GM23338 (cell line): ENCODE results near the gene UXS1. TPM values are rescaled to one million over a fixed set of nuclear protein-coding genes. Genes with fewer than 3 reads are reported as not detected.

Experiments used
- ATAC-seq: fragments of 200-7000 bp; cut with Tn5 transposase; 3 replicates; pipeline ENCODE4 v1.9.1; 2020
- DNase-seq: peaks from one replicate; pipeline ENCODE4 v3.0.0-alpha.2; 2015; ENCODE audit warnings: low spot score
- H2AFZ ChIP-seq: fragments of 200-600 bp; sonication (generic); 2 replicates; pipeline ENCODE4 v1.8.0; 2016; ENCODE audit warnings: antibody characterized with exemption, mild to moderate bottlenecking, moderate library complexity
- H3F3A ChIP-seq: fragments of 200-600 bp; sonication (generic); replicated peaks from 2 replicates; pipeline ENCODE4 v1.8.0; 2017; ENCODE audit warnings: antibody characterized with exemption, mixed run types, low read depth
- H3K27ac ChIP-seq: fragments of 200-600 bp; sonication (generic); 2 replicates; pipeline ENCODE4 v1.6.1; 2016; ENCODE audit warnings: low read depth
- H3K27me3 ChIP-seq: fragments of 200-600 bp; sonication (generic); 2 replicates; pipeline ENCODE4 v1.8.0; 2016; ENCODE audit warnings: mild to moderate bottlenecking, mixed run types, moderate library complexity; ENCODE audit not compliant: insufficient read depth
- H3K36me3 ChIP-seq: fragments of 200-600 bp; sonication (generic); 2 replicates; pipeline ENCODE4 v1.8.0; 2016; ENCODE audit warnings: mild to moderate bottlenecking; ENCODE audit not compliant: insufficient read depth
- H3K4me1 ChIP-seq: fragments of 200-600 bp; sonication (generic); 2 replicates; pipeline ENCODE4 v1.8.0; 2016; ENCODE audit warnings: mild to moderate bottlenecking, moderate library complexity; ENCODE audit not compliant: insufficient read depth
- H3K4me2 ChIP-seq: fragments of 200-600 bp; sonication (generic); 2 replicates; pipeline ENCODE4 v1.7.1; 2017; ENCODE audit warnings: mixed run types
- H3K4me3 ChIP-seq: fragments of 200-600 bp; sonication (generic); 2 replicates; pipeline ENCODE4 v1.6.1; 2016; ENCODE audit warnings: mixed run types
- H3K79me2 ChIP-seq: fragments of 200-600 bp; sonication (generic); replicated peaks from 2 replicates; pipeline ENCODE4 v1.8.0; 2017; ENCODE audit warnings: mild to moderate bottlenecking; ENCODE audit not compliant: insufficient read depth
- H3K9me2 ChIP-seq: fragments of 200-600 bp; sonication (generic); 2 replicates; pipeline ENCODE4 v1.8.0; 2017; ENCODE audit not compliant: insufficient read depth
- H4K20me1 ChIP-seq: fragments of 200-600 bp; sonication (generic); replicated peaks from 2 replicates; pipeline ENCODE4 v1.8.0; 2017; ENCODE audit warnings: mild to moderate bottlenecking; ENCODE audit not compliant: insufficient read depth
- H3K27ac Mint-ChIP-seq: 2 replicates; pipeline ENCODE4 v1.8.0; 2020; ENCODE audit warnings: inconsistent platforms, mild to moderate bottlenecking, moderate library complexity, mixed read lengths
- H3K27me3 Mint-ChIP-seq: 3 replicates; pipeline ENCODE4 v1.8.0; 2022; ENCODE audit warnings: low read depth, mild to moderate bottlenecking, moderate library complexity, mixed read lengths, inconsistent platforms; ENCODE audit not compliant: insufficient read depth, poor library complexity
- H3K36me3 Mint-ChIP-seq: 3 replicates; pipeline ENCODE4 v1.8.0; 2021; ENCODE audit warnings: low read depth, mild to moderate bottlenecking, inconsistent platforms, moderate library complexity, mixed read lengths
- H3K4me1 Mint-ChIP-seq: 3 replicates; pipeline ENCODE4 v1.8.0; 2020; ENCODE audit warnings: mild to moderate bottlenecking, inconsistent platforms, mixed read lengths
- H3K4me3 Mint-ChIP-seq: 3 replicates; pipeline ENCODE4 v1.8.0; 2021; ENCODE audit warnings: moderate library complexity, mild to moderate bottlenecking, inconsistent platforms, mixed read lengths
- H3K9me3 Mint-ChIP-seq: 3 replicates; pipeline ENCODE4 v1.8.0; 2020; ENCODE audit warnings: moderate library complexity, mild to moderate bottlenecking, inconsistent platforms, mixed read lengths
- CREB1 ChIP-seq: fragments of 250-450 bp; sonication (Bioruptor Pico); IDR thresholded peaks from 2 replicates; pipeline ENCODE4 v1.5.0; 2020; ENCODE audit warnings: low read depth, mild to moderate bottlenecking, moderate library complexity
- CTCF ChIP-seq, 2 experiments: fragments of 200-600 bp in 1 of 2; sonication (generic) in 1 of 2; conservative IDR thresholded peaks; 2 replicates each; pipeline versions ENCODE4 v1.5.1 to v1.6.1; 2016 to 2017; ENCODE audit warnings: antibody characterized with exemption in 2 of 2, low read depth in 2 of 2, mild to moderate bottlenecking in 2 of 2, moderate library complexity in 1 of 2
- EZH2 ChIP-seq: fragments of 200-600 bp; sonication (generic); IDR thresholded peaks from one replicate; pipeline ENCODE4 v1.8.0; 2017; ENCODE audit warnings: antibody characterized with exemption, mild to moderate bottlenecking, low read depth; ENCODE audit not compliant: unreplicated experiment
- EZH2phosphoT487 ChIP-seq: fragments of 200-600 bp; sonication (generic); IDR thresholded peaks from one replicate; pipeline ENCODE4 v1.8.1; 2018; ENCODE audit warnings: antibody characterized with exemption; ENCODE audit not compliant: unreplicated experiment
- JUNB ChIP-seq: IDR thresholded peaks from one replicate; pipeline ENCODE4 v1.6.1; 2016; ENCODE audit warnings: antibody characterized with exemption; ENCODE audit not compliant: unreplicated experiment
- NANOG ChIP-seq: IDR thresholded peaks from 2 replicates; pipeline ENCODE4 v1.6.1; 2016; ENCODE audit warnings: antibody characterized with exemption, borderline replicate concordance
- POLR2AphosphoS5 ChIP-seq: IDR thresholded peaks from 2 replicates; pipeline ENCODE4 v1.6.1; 2016; ENCODE audit warnings: antibody characterized with exemption, low read depth
- STAT1 ChIP-seq: IDR thresholded peaks from one replicate; pipeline ENCODE4 v1.6.1; 2016; ENCODE audit warnings: antibody characterized with exemption; ENCODE audit not compliant: unreplicated experiment
- ZNF114 ChIP-seq: fragments of 250-450 bp; sonication (Bioruptor Pico); IDR thresholded peaks from 2 replicates; pipeline ENCODE4 v1.5.0; 2020; ENCODE audit warnings: mild to moderate bottlenecking, moderate library complexity
- polyA plus RNA-seq: library from polyadenylated mRNA; unstranded; fragments of >200 nt; fragmentation: Nextera tagmentation; extraction: Ambion mirVana; gene quantifications from 2 replicates; pipeline ENCODE4 v1.2.1, GENCODE V29; 2016
- total RNA-seq: library from RNA; depleted of rRNA; stranded (reverse); fragments of >200 nt; shearing (Covaris generic); gene quantifications from 2 replicates; pipeline ENCODE4 v1.2.3, GENCODE V29; 2014
- TF ChIP-seq, protein P1 (sequence below): IDR thresholded peaks from 2 replicates; pipeline ENCODE4 v1.6.1; 2016; ENCODE audit warnings: antibody characterized with exemption
- TF ChIP-seq, protein P2 (sequence below): IDR thresholded peaks from one replicate; pipeline ENCODE4 v1.6.1; 2018; ENCODE audit warnings: antibody characterized with exemption; ENCODE audit not compliant: unreplicated experiment
- TF ChIP-seq, protein P3 (sequence below): fragments of 250-450 bp; sonication (Bioruptor Pico); IDR thresholded peaks from 2 replicates; pipeline ENCODE4 v1.5.0; 2020; ENCODE audit warnings: mild to moderate bottlenecking, moderate library complexity

Gene UXS1
- total and polyA plus RNA-seq, 2 experiments from 2014 or later: 48.7 to 131 TPM

DNA sequence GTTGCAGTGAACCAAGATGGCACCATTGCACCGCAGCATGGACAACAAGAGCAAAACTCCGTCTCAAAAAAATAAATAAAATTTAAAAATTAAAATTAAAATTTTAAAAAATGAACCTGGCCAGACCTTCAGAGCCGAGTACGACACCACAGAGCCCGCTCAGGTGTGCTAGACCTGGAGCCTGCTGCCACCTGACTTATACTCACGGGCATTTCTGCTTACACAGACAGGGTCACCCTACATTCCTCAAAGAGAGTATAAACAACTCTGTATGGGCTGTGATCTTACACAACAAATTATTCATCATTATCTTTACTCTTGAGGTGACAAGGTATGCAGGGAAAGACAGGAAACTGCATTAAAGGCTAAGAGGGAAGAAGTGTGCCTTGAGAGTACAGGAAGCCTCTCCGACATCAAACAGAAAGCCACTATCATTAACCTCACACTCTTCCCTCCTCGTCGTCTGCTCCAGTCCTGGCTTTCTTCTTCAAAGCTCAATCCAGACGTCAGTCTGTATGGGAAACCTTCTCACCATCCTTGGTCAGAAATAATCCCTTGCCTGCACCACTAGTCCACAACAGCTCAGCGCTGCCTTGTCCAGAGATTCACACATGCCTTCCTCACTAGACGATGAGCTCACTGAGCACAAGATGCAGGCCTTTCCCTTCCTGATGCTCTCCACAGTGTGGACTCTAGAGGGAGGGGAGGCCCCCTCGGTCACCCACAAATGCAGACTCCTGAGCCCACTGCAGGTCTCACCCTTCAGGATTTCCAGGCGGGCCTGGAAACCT is 56.2 kb downstream of the UXS1 start:
- no peak overlapping the region for H2AFZ ChIP-seq
- H3K9me3 Mint-ChIP-seq: 0 out of 3 replicates have a peak, but pooled peaks cover 4% of the 10 kb centered on the region
- peaks cover 25% of the 10 kb centered on the region for H3K36me3 Mint-ChIP-seq
- H3K27ac ChIP-seq: no peak overlapping the region
- DNase-seq (no peak), ATAC-seq (no peak)
- peaks cover under 1% of the 10 kb centered on the region for H3K27me3 Mint-ChIP-seq
- peaks cover 14% of the 10 kb centered on the region; the same call in 1 of the 2 replicates for H4K20me1 ChIP-seq
- H3K79me2 ChIP-seq: peaks cover 56% of the 10 kb centered on the region
- no peaks in the 10 kb centered on the region for H3F3A ChIP-seq
- no peak overlapping the region for H3K4me2 ChIP-seq
- no peak overlapping the region for H3K4me3 ChIP-seq
- peaks cover 9% of the 10 kb centered on the region; the same call in 1 of the 2 replicates for H3K36me3 ChIP-seq
- peaks cover 16% of the 10 kb centered on the region for H3K4me1 Mint-ChIP-seq
- H3K27ac Mint-ChIP-seq: no peak overlapping the region
- no peaks in the 10 kb centered on the region for H3K27me3 ChIP-seq
- H3K9me2 ChIP-seq: no peaks in the 10 kb centered on the region
- TF ChIP-seq ZNF114 (CRISPR knock-in tag) (no peak), CTCF (conservative IDR thresholded peaks at IDR 0.05; ENCODE audit: low read depth in 2 of 2) (no peak), NANOG (no peak), POLR2AphosphoS5 (no peak), EZH2 (no peak), EZH2phosphoT487 (no peak), CREB1 (CRISPR knock-in tag) (no peak), STAT1 (no peak), JUNB (no peak)
- TF ChIP-seq, protein P1, sequence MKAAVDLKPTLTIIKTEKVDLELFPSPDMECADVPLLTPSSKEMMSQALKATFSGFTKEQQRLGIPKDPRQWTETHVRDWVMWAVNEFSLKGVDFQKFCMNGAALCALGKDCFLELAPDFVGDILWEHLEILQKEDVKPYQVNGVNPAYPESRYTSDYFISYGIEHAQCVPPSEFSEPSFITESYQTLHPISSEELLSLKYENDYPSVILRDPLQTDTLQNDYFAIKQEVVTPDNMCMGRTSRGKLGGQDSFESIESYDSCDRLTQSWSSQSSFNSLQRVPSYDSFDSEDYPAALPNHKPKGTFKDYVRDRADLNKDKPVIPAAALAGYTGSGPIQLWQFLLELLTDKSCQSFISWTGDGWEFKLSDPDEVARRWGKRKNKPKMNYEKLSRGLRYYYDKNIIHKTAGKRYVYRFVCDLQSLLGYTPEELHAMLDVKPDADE: no peak
- TF ChIP-seq, protein P2, sequence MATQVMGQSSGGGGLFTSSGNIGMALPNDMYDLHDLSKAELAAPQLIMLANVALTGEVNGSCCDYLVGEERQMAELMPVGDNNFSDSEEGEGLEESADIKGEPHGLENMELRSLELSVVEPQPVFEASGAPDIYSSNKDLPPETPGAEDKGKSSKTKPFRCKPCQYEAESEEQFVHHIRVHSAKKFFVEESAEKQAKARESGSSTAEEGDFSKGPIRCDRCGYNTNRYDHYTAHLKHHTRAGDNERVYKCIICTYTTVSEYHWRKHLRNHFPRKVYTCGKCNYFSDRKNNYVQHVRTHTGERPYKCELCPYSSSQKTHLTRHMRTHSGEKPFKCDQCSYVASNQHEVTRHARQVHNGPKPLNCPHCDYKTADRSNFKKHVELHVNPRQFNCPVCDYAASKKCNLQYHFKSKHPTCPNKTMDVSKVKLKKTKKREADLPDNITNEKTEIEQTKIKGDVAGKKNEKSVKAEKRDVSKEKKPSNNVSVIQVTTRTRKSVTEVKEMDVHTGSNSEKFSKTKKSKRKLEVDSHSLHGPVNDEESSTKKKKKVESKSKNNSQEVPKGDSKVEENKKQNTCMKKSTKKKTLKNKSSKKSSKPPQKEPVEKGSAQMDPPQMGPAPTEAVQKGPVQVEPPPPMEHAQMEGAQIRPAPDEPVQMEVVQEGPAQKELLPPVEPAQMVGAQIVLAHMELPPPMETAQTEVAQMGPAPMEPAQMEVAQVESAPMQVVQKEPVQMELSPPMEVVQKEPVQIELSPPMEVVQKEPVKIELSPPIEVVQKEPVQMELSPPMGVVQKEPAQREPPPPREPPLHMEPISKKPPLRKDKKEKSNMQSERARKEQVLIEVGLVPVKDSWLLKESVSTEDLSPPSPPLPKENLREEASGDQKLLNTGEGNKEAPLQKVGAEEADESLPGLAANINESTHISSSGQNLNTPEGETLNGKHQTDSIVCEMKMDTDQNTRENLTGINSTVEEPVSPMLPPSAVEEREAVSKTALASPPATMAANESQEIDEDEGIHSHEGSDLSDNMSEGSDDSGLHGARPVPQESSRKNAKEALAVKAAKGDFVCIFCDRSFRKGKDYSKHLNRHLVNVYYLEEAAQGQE: no peak
- TF ChIP-seq, protein P3, sequence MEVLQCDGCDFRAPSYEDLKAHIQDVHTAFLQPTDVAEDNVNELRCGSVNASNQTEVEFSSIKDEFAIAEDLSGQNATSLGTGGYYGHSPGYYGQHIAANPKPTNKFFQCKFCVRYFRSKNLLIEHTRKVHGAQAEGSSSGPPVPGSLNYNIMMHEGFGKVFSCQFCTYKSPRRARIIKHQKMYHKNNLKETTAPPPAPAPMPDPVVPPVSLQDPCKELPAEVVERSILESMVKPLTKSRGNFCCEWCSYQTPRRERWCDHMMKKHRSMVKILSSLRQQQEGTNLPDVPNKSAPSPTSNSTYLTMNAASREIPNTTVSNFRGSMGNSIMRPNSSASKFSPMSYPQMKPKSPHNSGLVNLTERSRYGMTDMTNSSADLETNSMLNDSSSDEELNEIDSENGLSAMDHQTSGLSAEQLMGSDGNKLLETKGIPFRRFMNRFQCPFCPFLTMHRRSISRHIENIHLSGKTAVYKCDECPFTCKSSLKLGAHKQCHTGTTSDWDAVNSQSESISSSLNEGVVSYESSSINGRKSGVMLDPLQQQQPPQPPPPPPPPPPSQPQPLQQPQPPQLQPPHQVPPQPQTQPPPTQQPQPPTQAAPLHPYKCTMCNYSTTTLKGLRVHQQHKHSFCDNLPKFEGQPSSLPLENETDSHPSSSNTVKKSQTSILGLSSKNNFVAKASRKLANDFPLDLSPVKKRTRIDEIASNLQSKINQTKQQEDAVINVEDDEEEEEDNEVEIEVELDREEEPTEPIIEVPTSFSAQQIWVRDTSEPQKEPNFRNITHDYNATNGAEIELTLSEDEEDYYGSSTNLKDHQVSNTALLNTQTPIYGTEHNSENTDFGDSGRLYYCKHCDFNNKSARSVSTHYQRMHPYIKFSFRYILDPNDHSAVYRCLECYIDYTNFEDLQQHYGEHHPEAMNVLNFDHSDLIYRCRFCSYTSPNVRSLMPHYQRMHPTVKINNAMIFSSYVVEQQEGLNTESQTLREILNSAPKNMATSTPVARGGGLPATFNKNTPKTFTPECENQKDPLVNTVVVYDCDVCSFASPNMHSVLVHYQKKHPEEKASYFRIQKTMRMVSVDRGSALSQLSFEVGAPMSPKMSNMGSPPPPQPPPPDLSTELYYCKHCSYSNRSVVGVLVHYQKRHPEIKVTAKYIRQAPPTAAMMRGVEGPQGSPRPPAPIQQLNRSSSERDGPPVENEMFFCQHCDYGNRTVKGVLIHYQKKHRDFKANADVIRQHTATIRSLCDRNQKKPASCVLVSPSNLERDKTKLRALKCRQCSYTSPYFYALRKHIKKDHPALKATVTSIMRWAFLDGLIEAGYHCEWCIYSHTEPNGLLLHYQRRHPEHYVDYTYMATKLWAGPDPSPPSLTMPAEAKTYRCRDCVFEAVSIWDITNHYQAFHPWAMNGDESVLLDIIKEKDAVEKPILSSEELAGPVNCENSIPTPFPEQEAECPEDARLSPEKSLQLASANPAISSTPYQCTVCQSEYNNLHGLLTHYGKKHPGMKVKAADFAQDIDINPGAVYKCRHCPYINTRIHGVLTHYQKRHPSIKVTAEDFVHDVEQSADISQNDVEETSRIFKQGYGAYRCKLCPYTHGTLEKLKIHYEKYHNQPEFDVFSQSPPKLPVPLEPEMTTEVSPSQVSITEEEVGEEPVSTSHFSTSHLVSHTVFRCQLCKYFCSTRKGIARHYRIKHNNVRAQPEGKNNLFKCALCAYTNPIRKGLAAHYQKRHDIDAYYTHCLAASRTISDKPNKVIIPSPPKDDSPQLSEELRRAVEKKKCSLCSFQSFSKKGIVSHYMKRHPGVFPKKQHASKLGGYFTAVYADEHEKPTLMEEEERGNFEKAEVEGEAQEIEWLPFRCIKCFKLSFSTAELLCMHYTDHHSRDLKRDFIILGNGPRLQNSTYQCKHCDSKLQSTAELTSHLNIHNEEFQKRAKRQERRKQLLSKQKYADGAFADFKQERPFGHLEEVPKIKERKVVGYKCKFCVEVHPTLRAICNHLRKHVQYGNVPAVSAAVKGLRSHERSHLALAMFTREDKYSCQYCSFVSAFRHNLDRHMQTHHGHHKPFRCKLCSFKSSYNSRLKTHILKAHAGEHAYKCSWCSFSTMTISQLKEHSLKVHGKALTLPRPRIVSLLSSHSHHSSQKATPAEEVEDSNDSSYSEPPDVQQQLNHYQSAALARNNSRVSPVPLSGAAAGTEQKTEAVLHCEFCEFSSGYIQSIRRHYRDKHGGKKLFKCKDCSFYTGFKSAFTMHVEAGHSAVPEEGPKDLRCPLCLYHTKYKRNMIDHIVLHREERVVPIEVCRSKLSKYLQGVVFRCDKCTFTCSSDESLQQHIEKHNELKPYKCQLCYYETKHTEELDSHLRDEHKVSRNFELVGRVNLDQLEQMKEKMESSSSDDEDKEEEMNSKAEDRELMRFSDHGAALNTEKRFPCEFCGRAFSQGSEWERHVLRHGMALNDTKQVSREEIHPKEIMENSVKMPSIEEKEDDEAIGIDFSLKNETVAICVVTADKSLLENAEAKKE: no peak
- no peak overlapping the region for H3K4me3 Mint-ChIP-seq
- H3K4me1 ChIP-seq: no peaks in the 10 kb centered on the region
